ENCODE measurements around the gene HIVEP3. TPM values are rescaled to one million over a fixed set of nuclear protein-coding genes. Genes with fewer than 3 reads are reported as not detected.
"Not testable (repeated sequence)": the region's sequence is repeated elsewhere in the genome, so short reads cannot be mapped to it uniquely, and the experiment has no call there.

HIVEP3 gene
- total RNA-seq, 1 donor from 2014 or later = 76.7 TPM

- H3K9me3 Mint-ChIP-seq = peaks cover 15% of the 10 kb centered on the region
- no peak for DNase-seq (ENCODE audit: low spot score)
- no peak overlapping the region for H3K4me3 Mint-ChIP-seq
- intact Hi-C loops (cut with micrococcal nuclease) = no loop called here
- peaks cover 4% of the 10 kb centered on the region for H3K4me1 Mint-ChIP-seq (ENCODE audit: low read depth)
- H3K36me3 Mint-ChIP-seq (ENCODE audit: low read depth) = no peaks in the 10 kb centered on the region
- H3K27me3 Mint-ChIP-seq (ENCODE audit: insufficient read depth) = peaks cover 6% of the 10 kb centered on the region
- H3K27ac Mint-ChIP-seq = no peak overlapping the region
Measured at GRCh38 chr1:41942278-41942677, 23.6 kb upstream of the HIVEP3 start.

- H3K27me3 Mint-ChIP-seq (ENCODE audit: insufficient read depth) = peaks cover 6% of the 10 kb centered on the region
- no peak overlapping the region for H3K27ac Mint-ChIP-seq
- intact Hi-C loops (cut with micrococcal nuclease) = no loop called here
- peaks cover 4% of the 10 kb centered on the region for H3K4me1 Mint-ChIP-seq (ENCODE audit: low read depth)
- H3K4me3 Mint-ChIP-seq = no peak overlapping the region
- peaks cover 17% of the 10 kb centered on the region for H3K9me3 Mint-ChIP-seq
- no peak for DNase-seq (ENCODE audit: low spot score)
- H3K36me3 Mint-ChIP-seq (ENCODE audit: low read depth) = no peaks in the 10 kb centered on the region
Measured at GRCh38 chr1:41941381-41941780, 22.7 kb upstream of the HIVEP3 start.

GRCh38 chr1:41939194-41939593, 20.5 kb upstream of the HIVEP3 start:
- Mint-ChIP-seq H3K4me1 (ENCODE audit: low read depth) (peaks cover 12% of the 10 kb centered on the region), H3K4me3 (no peak overlapping the region), H3K36me3 (ENCODE audit: low read depth) (no peaks in the 10 kb centered on the region), H3K27ac (no peak overlapping the region), H3K9me3 (peaks cover 21% of the 10 kb centered on the region), H3K27me3 (ENCODE audit: insufficient read depth) (peaks cover 6% of the 10 kb centered on the region)
- intact Hi-C loops (cut with micrococcal nuclease) = no loop called here
- DNase-seq (ENCODE audit: low spot score) = no peak

- peaks cover 27% of the 10 kb centered on the region for H3K4me1 Mint-ChIP-seq (ENCODE audit: low read depth)
- intact Hi-C loops (cut with micrococcal nuclease) = loop anchor here (2.0 kb wide), 2 partner anchors 15 kb away; no protein-coding TSS in a partner anchor
Measured at GRCh38 chr1:41936107-41936506, 17.4 kb upstream of the HIVEP3 start.

GRCh38 chr1:41935226-41935625, 16.5 kb upstream of the HIVEP3 start:
- peaks cover 21% of the 10 kb centered on the region for H3K9me3 Mint-ChIP-seq
- intact Hi-C loops (cut with micrococcal nuclease) = no loop called here
- peaks cover 21% of the 10 kb centered on the region for H3K27me3 Mint-ChIP-seq (ENCODE audit: insufficient read depth)
- peaks cover 23% of the 10 kb centered on the region for H3K4me1 Mint-ChIP-seq (ENCODE audit: low read depth)
- DNase-seq (ENCODE audit: low spot score) = no peak
- no peak overlapping the region for H3K27ac Mint-ChIP-seq
- H3K36me3 Mint-ChIP-seq (ENCODE audit: low read depth) = peaks cover 4% of the 10 kb centered on the region
- H3K4me3 Mint-ChIP-seq = no peak overlapping the region

More at GRCh38 chr1:41936107-41936506, 17.4 kb upstream of the HIVEP3 start:
- H3K27me3 Mint-ChIP-seq (ENCODE audit: insufficient read depth) = peaks cover 19% of the 10 kb centered on the region
- no peak for DNase-seq (ENCODE audit: low spot score)
- H3K4me3 Mint-ChIP-seq = no peak overlapping the region
- no peak overlapping the region for H3K27ac Mint-ChIP-seq
- H3K36me3 Mint-ChIP-seq (ENCODE audit: low read depth) = peaks cover 4% of the 10 kb centered on the region
- H3K9me3 Mint-ChIP-seq = peaks cover 21% of the 10 kb centered on the region

- DNase-seq (ENCODE audit: low spot score) = no peak
- Mint-ChIP-seq H3K36me3 (ENCODE audit: low read depth) (peaks cover 4% of the 10 kb centered on the region), H3K4me3 (no peak overlapping the region), H3K4me1 (ENCODE audit: low read depth) (peaks cover 23% of the 10 kb centered on the region), H3K27me3 (ENCODE audit: insufficient read depth) (peaks cover 19% of the 10 kb centered on the region), H3K9me3 (peaks cover 21% of the 10 kb centered on the region), H3K27ac (no peak overlapping the region)
- intact Hi-C loops (cut with micrococcal nuclease) = loop anchor here (5.0 kb wide), 1 partner anchor 41 kb away; no protein-coding TSS in a partner anchor
Measured at GRCh38 chr1:41933106-41933505, 14.4 kb upstream of the HIVEP3 start.

- Mint-ChIP-seq H3K4me1 (ENCODE audit: low read depth) (peaks cover 23% of the 10 kb centered on the region), H3K27ac (no peak overlapping the region), H3K27me3 (ENCODE audit: insufficient read depth) (peaks cover 21% of the 10 kb centered on the region), H3K36me3 (ENCODE audit: low read depth) (peaks cover 4% of the 10 kb centered on the region), H3K9me3 (peaks cover 15% of the 10 kb centered on the region), H3K4me3 (no peak overlapping the region)
- intact Hi-C loops (cut with micrococcal nuclease) = loop anchor here (5.0 kb wide), 1 partner anchor 39 kb away; no protein-coding TSS in a partner anchor
- no peak for DNase-seq (ENCODE audit: low spot score)
Measured at GRCh38 chr1:41931578-41931977, 12.9 kb upstream of the HIVEP3 start.

- intact Hi-C loops (cut with micrococcal nuclease) = no loop called here
- no peaks in the 10 kb centered on the region for H3K4me1 Mint-ChIP-seq (ENCODE audit: low read depth)
- DNase-seq (ENCODE audit: low spot score) = no peak
- H3K4me3 Mint-ChIP-seq = no peak overlapping the region
- no peaks in the 10 kb centered on the region for H3K36me3 Mint-ChIP-seq (ENCODE audit: low read depth)
- H3K27ac Mint-ChIP-seq = no peak overlapping the region
- H3K9me3 Mint-ChIP-seq = no peaks in the 10 kb centered on the region
- peaks cover 20% of the 10 kb centered on the region for H3K27me3 Mint-ChIP-seq (ENCODE audit: insufficient read depth)
Measured at GRCh38 chr1:41927118-41927517, 8.4 kb upstream of the HIVEP3 start.

- Mint-ChIP-seq H3K36me3 (ENCODE audit: low read depth) (peaks cover 2% of the 10 kb centered on the region), H3K27ac (no peak overlapping the region), H3K9me3 (peaks cover 7% of the 10 kb centered on the region), H3K4me3 (no peak overlapping the region), H3K4me1 (ENCODE audit: low read depth) (peaks cover 7% of the 10 kb centered on the region), H3K27me3 (ENCODE audit: insufficient read depth) (peaks cover 12% of the 10 kb centered on the region)
- DNase-seq (ENCODE audit: low spot score) = no peak
- intact Hi-C loops (cut with micrococcal nuclease) = no loop called here
Measured at GRCh38 chr1:41925712-41926111, 7.0 kb upstream of the HIVEP3 start.

- H3K27ac Mint-ChIP-seq = no peak overlapping the region
Measured at GRCh38 chr1:41924911-41925310, 6.2 kb upstream of the HIVEP3 start.

GRCh38 chr1:41921271-41921670, 2.5 kb upstream of the HIVEP3 start:
- not testable (repeated sequence) for H3K27ac Mint-ChIP-seq
- intact Hi-C loops (cut with micrococcal nuclease) = loop anchor here (2.0 kb wide), 2 partner anchors 16 to 30 kb away; no protein-coding TSS in a partner anchor

More at GRCh38 chr1:41924911-41925310, 6.2 kb upstream of the HIVEP3 start:
- no peak for DNase-seq (ENCODE audit: low spot score)
- Mint-ChIP-seq H3K4me3 (no peak overlapping the region), H3K9me3 (peaks cover 7% of the 10 kb centered on the region), H3K27me3 (ENCODE audit: insufficient read depth) (peaks cover 12% of the 10 kb centered on the region), H3K4me1 (ENCODE audit: low read depth) (peaks cover 15% of the 10 kb centered on the region), H3K36me3 (ENCODE audit: low read depth) (peaks cover 2% of the 10 kb centered on the region)
- intact Hi-C loops (cut with micrococcal nuclease) = no loop called here

GRCh38 chr1:41920658-41921057, 1.9 kb upstream of the HIVEP3 start:
- H3K27me3 Mint-ChIP-seq (ENCODE audit: insufficient read depth) = peaks cover 4% of the 10 kb centered on the region
- intact Hi-C loops (cut with micrococcal nuclease) = loop anchor here (1.0 to 2.0 kb wide), 4 partner anchors 16 to 258 kb away; no protein-coding TSS in a partner anchor
- H3K4me3 Mint-ChIP-seq = no peak overlapping the region
- peaks cover 51% of the 10 kb centered on the region for H3K4me1 Mint-ChIP-seq (ENCODE audit: low read depth)
- H3K27ac Mint-ChIP-seq = peak overlapping the region; percentile 95
- H3K9me3 Mint-ChIP-seq = peaks cover 7% of the 10 kb centered on the region
- H3K36me3 Mint-ChIP-seq (ENCODE audit: low read depth) = peaks cover 2% of the 10 kb centered on the region
- no peak for DNase-seq (ENCODE audit: low spot score)

More at GRCh38 chr1:41921271-41921670, 2.5 kb upstream of the HIVEP3 start:
- H3K4me1 Mint-ChIP-seq (ENCODE audit: low read depth) = peaks cover 45% of the 10 kb centered on the region
- not testable (repeated sequence) for H3K4me3 Mint-ChIP-seq; H3K9me3 Mint-ChIP-seq; DNase-seq (ENCODE audit: low spot score); H3K27me3 Mint-ChIP-seq (ENCODE audit: insufficient read depth); H3K36me3 Mint-ChIP-seq (ENCODE audit: low read depth)

GRCh38 chr1:41919764-41920397, 1.2 kb upstream of the HIVEP3 start:
- DNase-seq (ENCODE audit: low spot score) = peak; percentile 83
- Mint-ChIP-seq H3K4me3 (peak overlapping the region; percentile 86), H3K36me3 (ENCODE audit: low read depth) (peaks cover 2% of the 10 kb centered on the region), H3K27ac (peak overlapping the region; percentile 95), H3K9me3 (peaks cover 7% of the 10 kb centered on the region), H3K27me3 (ENCODE audit: insufficient read depth) (peaks cover 4% of the 10 kb centered on the region), H3K4me1 (ENCODE audit: low read depth) (peaks cover 59% of the 10 kb centered on the region)
- intact Hi-C loops (cut with micrococcal nuclease) = loop anchor here (1.0 to 5.0 kb wide), 10 partner anchors 17 to 348 kb away; no protein-coding TSS in a partner anchor

All from activated T-helper 1 cell treated with anti-CD3 and anti-CD28 coated beads, Interleukin-12 subunit alpha, Interleukin-12 subunit beta, Interleukin-2, Interleukin-4 antibody, amounts not matched to agents 30 ng/mL and 10 ng/mL and 1 ng/mL, durations not matched to agents 14 hours and 24 hours and 36 hours (primary cell).